Fibroblast of skin of left biceps (primary cell): ENCODE measurements around the gene SERGEF.

Experiments used
- DNase-seq, 2 experiments: peaks; one replicate each; pipeline ENCODE4 v3.0.0-alpha.2; 2013; ENCODE audit warnings: low read depth in 2 of 2

Gene SERGEF

DNA sequence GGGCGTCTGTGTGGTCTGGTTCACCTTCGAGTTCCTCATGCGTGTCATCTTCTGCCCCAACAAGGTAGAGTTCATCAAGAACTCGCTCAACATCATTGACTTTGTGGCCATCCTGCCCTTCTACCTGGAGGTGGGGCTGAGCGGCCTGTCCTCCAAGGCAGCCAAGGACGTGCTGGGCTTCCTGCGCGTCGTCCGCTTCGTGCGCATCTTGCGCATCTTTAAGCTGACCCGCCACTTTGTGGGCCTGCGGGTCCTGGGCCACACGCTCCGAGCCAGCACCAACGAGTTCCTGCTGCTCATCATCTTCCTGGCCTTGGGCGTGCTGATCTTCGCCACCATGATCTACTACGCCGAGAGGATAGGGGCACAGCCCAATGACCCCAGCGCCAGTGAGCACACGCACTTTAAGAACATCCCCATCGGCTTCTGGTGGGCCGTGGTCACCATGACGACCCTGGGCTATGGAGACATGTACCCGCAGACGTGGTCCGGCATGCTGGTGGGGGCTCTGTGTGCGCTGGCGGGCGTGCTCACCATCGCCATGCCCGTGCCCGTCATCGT lies 240.9 kb downstream of the SERGEF start:
- no peak for DNase-seq

GRCh38 chr11:17771415-17771814 lies 241.4 kb downstream of the SERGEF start:
- no peak for DNase-seq

- no peak for DNase-seq
Observed at GRCh38 chr11:17770917-17771316, 241.9 kb downstream of the SERGEF start.

- no peak for DNase-seq
Observed at GRCh38 chr11:17770048-17770652, 242.7 kb downstream of the SERGEF start.

GRCh38 chr11:17769218-17769617 lies 243.6 kb downstream of the SERGEF start:
- no peak for DNase-seq

GRCh38 chr11:17768547-17768946 lies 244.3 kb downstream of the SERGEF start:
- no peak for DNase-seq

DNA sequence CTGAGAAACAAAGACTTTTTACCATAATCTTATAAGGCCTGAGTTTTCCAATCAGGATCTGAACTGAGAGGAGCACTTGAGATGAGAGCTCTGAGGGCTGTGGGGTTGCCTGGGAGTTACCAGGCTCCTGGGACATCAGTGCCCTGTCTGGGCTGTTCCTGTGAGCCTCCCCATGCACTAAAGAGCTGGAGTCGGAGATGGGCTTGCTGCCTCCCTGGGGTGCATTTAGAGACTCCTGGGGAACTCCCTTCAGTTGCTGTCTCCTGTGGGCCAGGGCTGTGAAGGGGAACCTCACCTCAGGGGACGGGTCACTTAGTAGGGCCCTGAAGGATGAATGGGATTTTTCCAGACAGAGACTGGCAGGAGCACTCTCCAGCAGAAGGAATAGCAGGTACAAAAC lies 244.9 kb downstream of the SERGEF start:
- DNase-seq, result no peak

DNA sequence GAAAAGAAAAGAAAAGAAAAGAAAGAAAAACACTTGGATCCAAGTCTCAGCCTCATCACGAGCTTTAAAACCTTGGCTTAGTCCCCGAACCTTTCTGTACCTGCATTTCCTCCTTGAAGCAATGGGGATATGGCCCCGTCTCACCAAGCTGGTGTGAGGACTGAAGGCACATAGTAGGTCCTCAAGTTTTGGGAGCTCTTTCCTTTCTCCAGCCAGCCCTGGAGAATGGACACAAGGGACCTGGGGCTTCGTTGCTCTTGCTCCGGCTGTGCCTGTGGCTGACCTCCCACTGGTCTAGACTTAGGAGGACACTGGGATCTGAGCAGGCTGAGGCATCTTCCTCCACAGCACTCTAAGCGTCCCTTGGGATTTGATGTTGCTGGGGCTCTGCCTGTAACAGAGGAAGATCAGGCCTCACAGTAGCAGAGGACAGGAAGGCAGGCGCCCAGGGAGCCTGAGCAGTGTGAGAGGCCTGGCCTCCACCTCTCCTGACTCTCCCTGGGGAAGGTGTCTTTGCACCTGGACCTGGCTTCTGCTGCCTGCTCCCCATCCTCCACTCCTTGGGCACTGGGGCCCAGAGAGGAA lies 245.5 kb downstream of the SERGEF start:
- DNase-seq, result no peak

GRCh38 chr11:17766590-17766989 lies 246.3 kb downstream of the SERGEF start:
- no peak for DNase-seq

DNA sequence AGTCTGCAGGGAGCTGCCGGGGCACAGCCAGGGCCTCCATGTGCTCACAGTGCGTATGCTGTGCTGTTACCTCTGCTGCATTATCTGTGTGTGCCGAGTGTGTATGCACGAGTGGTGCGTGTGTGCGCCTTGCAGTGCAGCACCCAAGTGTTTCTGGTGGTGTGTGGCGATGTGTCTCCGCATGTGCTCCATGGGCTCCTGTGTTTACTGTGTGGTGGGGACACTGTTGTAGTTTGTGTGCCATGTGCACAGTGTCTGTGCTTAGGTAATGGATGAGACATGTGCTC lies 246.8 kb downstream of the SERGEF start:
- DNase-seq, result no peak

- no peak for DNase-seq
Observed at GRCh38 chr11:17765356-17766072, 247.3 kb downstream of the SERGEF start.

DNA sequence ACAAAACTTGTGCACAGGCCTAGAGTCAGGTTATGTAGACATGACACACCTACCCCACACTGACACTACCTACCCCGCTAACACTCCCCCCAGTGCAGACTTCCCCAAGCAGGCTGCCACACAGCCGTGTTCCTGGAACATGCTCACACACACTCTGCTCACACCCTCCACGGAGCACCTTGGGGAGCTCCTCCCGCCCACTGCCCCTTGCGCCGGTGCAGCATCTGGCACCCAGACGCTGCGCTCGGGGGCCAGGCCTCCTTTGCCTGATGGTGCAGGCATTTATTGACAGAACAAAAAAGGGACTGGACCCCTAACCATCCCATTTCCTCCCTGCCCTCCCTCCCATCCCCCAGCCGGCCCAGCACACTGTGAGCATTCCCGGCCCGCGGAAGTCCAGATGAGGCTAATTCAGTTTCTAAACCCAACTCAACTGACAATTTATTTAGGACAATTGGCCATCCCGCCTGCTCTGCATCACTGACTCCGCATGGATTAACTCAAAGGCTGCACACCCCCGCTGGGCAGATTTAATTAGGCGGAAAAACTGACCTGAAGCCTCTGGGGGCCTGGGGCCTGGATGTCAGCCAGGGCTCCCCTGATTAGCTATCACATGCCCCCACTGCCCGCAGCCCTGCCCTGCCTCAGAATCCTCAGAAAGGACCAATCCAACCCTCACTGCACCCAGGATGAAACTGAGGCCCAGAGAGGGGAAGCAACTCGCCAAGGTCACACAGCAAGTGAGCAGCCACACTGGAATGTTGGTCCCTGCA lies 248.2 kb downstream of the SERGEF start:
- DNase-seq, result no peak

DNA sequence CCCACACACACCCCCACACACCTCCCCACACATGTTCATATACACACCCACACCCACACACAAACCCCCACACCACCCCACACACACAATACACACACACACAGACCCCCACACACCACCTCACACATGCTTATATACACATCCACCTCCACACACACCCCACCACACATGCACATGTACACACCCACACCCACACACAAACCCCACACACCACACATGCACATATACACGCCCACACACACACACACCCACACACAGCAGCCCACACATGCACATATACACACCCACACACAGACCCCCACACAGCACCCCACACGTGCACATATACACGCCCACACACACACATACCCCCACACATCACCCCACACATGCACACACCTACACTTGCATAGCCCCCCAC lies 249.1 kb downstream of the SERGEF start:
- no peak for DNase-seq

GRCh38 chr11:17763244-17763643 lies 249.6 kb downstream of the SERGEF start:
- DNase-seq, result no peak

GRCh38 chr11:17762309-17762974 lies 250.4 kb downstream of the SERGEF start:
- DNase-seq, result no peak

DNA sequence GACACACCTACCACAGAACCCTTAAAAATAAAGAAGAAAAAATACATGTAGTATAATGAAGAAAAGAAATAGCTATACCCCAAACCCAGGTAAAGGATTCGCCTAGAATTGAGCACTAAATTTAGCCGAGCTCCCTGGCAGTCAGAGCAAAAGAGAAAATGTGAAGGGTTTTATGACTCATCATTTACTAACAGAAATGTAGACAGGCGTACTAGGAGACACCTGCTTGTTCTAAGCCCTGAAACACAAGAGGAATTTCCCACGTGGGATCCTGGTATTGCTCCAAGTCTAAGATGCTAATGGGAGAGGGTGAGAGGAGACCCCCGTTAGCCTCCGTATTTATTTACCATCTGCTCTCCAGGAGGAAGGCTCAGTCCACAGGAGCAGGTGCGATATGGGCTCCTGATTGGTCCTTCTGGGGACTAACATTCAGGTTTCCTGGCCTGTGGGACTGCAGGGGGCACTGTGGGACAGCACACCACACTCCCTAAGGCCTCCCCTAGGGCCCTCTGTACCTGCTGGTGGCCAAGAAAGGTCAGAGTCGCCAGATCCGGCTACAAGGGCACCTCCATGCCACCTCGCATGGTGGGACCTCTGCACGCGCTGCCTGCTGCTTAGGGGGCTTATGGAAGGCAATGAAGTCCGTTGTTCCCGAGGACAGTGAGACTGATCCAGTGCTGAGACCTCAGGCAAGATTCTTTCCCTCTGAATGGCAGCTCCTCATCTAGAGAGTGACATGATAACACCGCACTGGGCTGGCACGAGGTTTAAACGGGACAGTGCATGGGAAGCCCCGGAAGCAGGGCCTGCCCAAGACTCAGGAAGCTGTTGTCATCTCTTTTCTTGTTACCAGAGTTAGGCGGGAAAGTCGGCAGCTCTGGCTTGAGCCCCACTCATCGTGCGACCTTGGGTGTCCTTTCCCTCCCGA lies 252.5 kb downstream of the SERGEF start:
- no peak for DNase-seq

DNA sequence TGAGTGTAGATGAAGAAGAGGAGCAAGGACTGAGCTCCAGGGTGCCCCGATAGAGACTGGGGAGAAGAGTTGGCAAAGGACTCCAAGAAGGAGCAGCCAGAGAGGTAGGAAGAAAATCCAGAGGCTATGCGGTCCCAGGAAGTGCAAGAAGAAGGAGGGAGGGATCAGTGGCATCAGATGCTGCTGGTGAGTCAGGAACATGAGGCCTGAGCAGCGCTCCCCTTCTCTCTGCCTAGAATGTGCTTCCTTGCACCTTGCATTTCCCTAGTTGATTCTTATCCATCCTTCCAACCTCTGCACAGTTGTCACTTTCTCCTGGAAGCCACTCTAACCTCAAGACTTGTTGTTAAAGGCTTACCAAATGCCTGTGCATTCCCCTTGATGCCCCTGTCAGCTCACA lies 257.0 kb downstream of the SERGEF start:
- no peak for DNase-seq

DNA sequence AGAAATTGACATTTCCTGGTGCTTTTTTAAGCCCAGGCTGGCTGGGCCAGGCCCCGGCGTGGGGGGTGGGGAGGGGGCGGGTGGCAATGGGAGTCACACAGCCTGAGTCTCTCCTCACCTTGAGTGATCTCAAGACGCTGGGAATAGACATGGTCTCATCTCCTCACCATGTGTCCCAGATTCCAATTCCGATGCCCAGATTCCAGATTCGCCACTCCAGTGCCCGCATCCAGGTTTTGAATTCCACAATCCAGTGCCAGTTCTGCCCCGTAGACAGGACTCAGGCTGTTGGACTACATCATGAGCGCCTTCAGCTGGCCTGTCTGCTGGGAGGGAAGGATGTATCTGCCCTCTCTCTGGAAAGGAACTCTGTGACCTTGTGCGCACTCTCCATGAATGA lies 259.2 kb downstream of the SERGEF start:
- DNase-seq, result no peak

GRCh38 chr11:17753153-17753552 lies 259.7 kb downstream of the SERGEF start:
- no peak for DNase-seq

DNA sequence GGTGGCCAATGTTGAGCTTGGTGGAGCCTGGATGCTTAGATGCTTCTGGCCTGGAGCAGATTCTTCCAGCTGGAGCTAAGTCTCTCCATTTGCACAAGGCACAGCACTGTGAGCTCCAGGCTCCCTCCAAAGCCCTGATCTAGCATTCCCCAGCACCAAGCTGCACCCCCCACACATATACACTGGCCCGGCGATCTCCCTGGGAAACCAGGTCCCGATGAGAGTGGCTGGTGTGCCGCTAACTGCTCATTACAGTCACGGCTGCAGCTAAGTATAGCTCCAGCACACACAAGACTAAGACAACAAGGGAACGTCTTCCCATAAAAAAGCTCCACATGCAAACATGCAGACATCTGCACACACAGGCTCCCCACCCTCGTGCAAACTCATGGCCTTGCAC lies 260.7 kb downstream of the SERGEF start:
- no peak for DNase-seq

- no peak for DNase-seq
Observed at GRCh38 chr11:17751558-17751957, 261.3 kb downstream of the SERGEF start.
